GM19351 (cell line): ENCODE results near the gene NBPF3.
"Not testable (repeated sequence)": the region's sequence is repeated elsewhere in the genome, so short reads cannot be mapped to it uniquely, and the experiment has no call there.

Experiments used
- ATAC-seq: cut with Tn5 transposase; IDR thresholded peaks from one replicate; pipeline ENCODE4 v1.9.1; 2021; ENCODE audit warnings: mild to moderate bottlenecking, moderate library complexity; ENCODE audit not compliant: unreplicated experiment

Gene NBPF3

DNA sequence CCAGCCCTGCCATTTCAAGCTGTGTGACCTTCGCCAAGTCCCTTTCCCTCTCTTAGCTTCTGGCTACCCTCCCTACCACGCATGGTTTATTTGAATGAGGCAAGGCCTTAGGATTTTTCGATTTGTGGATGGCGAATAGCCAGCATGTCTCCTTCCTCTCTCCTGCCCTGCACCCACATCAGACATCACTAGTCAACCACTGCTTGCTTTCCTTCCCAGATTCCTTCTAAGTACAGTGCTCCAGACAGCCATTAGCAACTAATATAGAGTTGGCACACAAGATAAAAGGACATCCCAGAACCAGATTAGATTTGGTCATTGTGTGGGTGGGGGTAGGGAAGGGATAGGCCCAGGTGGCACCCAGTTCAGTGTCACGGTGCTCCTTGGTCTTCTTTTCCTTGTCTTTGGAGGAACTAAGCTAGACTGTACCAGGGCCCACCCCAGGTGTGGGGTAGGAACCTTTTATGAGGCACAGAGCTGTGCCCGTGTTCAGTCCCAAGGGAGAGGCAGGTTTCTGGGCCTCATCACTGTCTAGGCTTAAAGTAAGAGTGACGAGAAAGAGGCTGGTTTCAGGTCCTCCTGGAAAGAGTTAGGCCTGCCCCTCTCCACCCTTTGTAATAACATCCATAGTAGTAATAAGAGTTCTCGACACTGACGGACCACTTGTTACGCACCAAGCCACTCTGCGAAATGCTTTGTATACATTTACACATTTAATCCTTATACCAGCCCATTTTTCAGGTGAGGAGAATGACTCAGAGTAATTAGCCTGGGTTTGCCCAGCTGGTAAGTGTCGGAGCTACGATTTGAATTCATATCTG, 77.9 kb downstream of the NBPF3 start:
- no peak for ATAC-seq

DNA sequence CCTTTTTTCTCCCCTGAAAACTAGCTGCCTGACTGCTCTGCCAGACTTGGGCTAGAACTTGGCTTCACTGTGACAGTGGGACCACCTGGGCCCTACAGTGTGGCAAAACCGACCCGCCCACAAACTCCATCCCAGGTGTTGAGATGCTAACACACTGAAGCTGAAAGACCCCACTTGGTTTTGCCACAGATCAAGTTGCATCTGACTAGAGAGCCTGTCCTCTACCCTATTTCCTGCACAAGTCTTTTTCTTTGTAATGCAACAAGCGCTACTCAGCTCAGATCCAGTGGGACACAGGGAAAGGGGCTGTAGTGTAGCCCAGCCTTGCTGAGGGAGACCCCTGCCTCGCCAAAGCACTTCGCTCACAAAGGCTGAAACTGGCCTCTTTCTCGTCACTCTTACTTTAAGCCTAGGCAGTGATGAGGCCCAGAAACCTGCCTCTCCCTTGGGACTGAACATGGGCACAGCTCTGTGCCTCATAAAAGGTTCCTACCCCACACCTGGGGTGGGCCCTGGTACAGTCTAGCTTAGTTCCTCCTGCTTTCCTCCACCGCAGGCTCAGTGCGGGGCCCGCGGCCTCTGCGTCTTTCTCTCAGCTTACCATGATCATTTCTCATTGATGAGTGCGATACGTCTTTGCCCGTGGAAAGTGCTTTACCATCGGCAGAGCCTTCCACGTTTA, 79.0 kb downstream of the NBPF3 start:
- no peak for ATAC-seq

DNA sequence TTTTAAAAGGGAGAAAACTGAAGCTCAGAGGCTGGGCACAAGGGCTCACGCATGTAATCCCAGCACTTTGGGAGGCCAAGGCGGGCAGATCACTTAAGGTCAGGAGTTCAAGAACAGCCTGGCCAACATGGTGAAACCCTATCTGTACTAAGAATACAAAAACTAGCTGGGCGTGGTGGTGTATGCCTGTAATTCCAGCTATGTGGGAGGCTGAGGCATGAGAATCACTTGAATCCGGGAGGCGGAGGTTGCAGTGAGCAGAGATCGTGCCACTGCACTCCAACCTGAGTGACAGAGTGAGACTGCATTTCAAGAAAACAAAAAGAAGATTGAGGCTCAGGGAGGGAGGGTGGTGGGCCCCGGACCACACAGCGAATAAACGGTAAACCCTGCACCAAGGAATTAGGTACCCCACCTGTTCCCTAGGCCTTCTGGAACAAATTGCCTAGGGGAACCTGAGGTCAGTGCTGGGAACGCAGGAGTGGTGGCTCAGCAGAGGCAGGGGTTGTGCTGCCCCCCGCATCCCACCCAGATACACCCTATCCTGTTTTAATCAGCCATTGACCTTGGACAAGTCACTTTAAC, 79.6 kb downstream of the NBPF3 start:
- not testable (repeated sequence) for ATAC-seq

DNA sequence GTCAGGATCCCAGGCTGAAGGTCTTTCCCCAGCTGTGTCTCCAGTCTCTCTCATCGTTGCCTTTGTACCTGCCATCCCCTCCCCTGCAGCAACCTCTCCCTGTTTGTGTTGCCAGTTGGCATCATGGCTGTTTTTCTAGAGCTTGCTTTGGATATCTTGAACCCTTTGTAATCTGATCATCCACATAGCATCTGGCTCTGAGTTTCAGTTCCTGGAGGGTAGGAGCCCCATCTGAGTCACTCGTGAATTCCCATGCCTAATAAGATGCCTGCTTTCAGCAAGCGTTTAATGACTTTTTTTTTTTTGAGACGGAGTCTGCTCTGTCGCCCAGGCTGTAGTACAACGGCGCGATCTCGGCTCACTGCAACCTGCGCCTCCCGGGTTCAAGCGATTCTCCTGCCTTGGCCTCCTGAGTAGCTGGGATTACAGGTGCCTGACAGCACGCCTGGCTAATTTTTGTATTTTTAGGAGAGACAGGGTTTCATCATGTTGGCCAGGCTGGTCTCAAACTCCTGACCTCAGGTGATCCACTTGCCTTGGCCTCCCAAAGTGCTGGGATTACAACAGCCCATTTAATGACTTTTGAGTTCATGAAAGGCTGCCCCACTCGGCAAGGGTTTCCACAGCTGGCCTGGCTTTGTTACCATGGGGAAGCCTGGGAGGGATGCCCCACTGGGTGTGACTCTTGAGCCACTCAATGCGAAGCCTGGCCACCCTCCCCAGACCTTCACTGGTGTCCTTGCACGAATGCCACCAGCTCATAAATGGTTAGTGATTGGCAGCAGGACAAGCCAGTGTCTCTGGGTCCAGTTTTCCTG, 81.2 kb downstream of the NBPF3 start:
- no peak for ATAC-seq

DNA sequence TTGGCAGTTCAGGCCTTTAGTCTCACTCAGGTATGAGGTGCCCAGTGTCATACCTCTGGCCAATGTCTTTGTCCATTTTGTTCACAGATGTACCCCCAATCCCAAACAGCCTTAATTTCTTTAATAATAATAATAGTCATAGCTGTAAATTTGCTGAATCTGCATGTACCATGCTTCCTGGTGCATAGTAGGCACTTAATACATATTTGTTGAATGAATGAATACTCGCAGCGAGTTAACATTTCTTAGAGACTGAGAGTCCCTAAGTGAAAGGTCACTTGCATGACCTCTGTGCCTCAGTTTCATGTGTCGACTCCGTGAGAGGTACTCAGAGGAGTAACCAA, 81.8 kb downstream of the NBPF3 start:
- ATAC-seq: no peak

DNA sequence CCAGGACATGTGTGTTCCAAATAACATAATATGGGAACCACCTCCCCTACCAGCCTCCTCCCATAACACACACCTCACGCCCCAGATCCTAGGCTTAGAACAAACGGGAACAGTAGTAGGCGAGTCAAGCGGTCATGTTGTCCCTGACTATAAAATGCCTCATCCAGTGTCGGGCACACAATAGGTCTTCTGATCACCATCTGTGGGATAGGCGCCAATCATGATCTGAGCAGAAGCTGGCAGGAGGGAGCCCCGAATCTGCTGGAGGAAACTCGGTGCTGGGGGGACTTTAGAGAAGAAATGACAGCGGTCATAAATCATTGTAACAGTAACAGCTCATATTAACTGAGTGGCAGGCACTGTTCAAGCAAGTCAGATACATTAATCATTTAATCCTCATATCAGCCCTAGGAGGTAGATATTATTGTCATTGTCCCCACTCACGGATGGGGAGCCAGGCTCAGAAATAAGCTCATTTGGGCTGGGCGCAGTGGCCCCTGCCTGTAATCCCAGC, 82.6 kb downstream of the NBPF3 start:
- no peak for ATAC-seq

DNA sequence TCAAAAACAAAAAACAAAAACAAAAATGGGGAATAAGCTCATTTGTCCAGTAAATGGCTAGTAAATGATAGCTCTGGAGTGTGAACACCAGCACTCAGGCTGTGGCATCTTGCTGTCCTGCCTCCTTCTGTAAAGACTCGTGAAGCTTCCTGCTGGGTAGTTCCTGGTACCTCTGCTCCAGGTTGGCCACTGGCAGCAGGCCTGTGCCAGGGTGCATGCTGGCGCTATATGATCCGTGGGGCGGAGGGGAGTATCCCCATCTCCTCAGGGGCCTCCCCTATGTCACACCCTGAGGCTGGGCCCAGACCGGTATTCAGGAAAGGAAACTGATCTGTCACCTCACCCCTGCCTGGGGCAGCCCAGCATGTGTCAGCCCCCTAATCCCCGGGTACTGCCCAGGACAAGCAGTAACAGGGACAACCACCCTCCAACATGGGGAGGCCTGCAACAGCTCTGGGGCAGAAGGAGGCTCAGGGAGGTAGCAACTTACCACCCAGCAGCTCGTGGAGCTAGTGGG, 83.4 kb downstream of the NBPF3 start:
- no peak for ATAC-seq

DNA sequence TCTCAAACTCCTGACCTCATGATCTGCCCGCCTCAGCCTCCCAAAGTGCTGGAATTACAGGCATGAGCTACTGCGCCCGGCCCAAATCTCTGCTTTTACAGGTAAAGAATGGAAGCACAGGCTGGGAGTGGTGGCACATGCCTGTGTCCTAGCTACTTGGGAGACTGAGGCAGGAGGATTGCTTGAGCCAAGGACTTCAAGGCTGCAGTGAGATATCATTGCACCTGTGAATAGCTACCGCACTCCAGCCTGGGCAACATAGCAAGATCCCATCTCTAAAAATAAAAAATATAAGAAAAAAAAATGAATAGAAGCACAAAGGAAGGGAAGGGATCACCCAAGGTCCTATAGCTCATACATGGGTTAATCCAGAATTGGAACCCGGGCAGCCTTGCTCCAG, 84.3 kb downstream of the NBPF3 start:
- no peak for ATAC-seq

DNA sequence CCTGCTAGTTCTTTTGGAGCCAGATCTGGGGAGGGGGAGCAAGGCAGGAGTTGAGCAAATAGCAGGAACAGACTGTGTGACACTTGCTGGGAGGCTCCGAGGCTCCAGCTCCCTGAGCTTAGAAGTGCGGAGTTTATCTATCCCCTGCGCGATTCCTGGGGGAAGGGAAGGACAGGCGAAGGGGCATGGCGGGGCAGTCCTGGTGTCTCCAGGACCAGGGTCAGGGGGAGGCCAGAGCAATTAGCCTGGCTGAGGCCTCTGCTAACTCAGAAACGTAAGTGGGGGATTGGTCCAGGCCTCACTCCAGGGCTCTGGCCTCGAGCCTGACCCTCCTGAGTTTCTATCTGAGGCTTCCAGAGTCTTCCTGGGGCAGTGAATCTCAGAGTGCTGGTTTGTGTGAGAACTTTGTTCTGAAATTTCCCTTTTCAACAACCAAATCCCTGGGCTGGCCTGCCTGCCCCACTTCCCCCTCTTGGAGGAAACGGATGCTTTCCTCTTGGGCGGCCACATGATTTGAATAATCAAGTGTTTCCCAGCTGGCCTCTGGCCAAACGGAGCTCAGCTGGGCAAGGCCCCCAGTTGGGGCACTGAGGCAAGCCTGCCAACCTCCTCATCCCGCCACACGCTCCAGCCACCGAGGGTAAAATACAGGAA, 84.9 kb downstream of the NBPF3 start:
- ATAC-seq: no peak

DNA sequence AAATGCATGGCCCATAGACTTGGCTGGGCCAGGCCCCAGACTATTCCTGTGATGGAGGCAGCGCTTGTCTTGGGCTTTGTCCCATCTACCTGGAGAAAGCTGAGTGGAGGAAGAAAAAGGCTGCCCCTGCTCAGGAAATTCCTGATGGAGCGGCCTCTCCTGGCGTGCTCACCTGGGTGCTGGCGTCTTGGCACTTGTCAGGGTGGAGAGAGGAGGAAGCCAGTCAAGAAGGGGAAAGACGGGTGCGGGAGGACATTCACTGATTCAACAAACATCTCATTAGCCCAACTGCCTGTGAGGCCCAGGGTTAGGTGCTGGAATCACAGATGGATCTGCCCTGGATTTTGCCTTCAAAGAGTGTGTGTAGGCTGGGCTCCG, 85.4 kb downstream of the NBPF3 start:
- ATAC-seq: no peak

DNA sequence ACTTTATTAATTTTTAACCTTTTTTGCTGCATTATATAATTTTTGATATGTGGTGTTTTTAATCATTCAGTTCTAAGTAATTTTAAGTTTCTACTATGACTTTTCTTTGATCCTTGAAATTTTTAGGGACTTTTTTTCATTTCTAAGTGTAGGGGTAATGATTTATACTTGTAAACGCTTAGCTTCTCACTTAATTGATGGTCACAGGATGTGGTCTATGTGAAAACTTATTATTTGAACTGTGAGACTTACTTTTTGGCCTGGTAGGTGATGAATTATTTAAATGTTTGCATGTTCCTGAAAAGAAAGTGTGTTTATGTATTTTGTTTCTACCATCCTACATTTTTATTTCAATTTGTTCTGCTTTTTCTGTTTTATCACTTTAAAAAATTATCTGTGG, 86.5 kb downstream of the NBPF3 start:
- no peak for ATAC-seq

DNA sequence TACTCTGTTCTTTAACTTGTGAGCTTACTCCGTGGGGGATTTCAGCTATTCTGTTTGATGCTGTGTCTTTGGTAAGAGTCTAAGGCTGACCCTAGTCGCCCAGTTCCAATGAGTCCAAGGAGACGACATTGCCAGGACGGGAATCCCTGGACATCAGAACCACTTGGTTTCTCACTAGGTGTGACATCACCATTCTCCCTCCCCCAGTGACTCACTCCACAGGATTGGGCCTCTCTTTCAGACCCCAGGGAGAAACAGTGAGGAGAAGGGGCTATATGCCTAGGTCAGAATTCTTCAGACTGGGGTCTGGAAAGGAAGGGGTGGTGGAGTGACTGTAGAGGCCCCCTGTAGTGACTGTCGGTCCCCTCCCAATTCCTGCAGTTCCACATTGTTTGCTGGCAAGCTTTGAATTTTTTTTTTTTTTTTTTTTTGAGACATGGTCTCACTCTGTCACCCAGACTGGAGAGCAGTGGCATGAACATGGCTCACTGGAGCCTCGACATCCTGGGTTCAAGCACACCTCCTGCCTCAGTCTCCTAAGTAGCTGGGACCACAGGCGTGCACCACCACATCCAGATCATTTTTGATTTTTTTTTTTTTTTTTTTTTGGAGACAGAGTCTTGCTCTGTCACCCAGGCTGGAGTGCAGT, 90.6 kb downstream of the NBPF3 start:
- no peak for ATAC-seq

DNA sequence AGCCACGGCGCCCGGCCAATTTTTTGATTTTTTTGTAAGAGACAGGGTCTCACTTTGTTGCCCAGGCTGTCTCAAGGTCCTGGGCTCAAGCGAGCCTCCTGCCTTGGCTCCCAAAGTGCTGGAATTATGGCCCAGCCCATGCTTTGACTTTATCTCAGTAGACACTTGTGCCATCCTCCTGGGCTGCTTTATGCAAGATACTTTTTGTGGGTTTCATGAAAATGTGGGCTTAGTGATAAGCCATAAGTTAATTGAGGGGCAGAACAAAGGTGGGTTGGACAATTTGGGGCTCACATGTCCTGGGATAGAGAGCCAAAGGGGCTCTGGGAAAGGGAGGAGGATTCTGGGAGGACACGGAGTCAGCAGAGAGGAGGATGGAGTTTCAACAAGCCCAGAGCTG, 91.3 kb downstream of the NBPF3 start:
- no peak for ATAC-seq

DNA sequence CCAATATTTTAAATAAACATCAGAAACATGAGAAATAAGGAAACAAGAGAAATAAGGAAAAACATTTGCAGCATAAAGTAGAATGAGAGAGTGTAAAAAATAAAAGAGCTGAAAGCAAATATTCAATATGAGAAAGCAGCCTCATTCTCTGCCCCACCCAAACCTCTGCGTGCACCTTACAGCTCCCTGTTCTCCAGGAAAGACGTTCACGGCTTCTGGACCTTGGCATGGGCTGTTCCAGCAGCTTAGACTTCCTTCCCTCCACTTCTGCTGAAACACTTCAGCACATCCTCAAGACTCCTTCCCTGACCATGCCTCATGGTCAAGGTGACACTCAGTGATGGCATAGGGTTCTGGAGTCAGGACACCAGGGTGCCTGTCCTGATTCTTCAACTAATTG, 92.6 kb downstream of the NBPF3 start:
- no peak for ATAC-seq

DNA sequence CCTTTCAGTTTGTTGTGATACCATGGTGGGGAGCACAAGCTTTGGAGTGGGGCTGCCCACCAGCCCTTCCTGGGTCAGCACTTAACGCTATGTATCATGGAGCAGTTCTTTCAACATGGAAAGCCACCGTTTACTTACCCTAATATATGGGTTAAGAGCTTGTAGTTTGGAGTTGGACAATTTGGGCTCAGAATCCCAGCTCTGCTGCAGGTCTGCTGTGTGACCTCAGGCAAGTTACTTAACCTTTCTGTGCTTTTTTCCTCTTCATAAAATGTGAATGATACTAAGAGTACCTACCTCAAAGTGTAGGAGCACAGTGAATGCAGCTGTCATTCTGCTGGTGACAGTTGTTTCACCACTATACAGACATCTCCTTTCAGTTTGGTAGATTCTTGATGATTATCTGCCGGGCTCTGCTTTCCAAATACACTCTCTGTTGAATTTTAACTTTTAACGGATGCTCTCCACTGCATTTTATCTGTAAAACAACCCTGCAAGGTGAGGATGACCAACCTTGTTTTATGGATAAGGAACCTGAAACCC, 93.1 kb downstream of the NBPF3 start:
- no peak for ATAC-seq

DNA sequence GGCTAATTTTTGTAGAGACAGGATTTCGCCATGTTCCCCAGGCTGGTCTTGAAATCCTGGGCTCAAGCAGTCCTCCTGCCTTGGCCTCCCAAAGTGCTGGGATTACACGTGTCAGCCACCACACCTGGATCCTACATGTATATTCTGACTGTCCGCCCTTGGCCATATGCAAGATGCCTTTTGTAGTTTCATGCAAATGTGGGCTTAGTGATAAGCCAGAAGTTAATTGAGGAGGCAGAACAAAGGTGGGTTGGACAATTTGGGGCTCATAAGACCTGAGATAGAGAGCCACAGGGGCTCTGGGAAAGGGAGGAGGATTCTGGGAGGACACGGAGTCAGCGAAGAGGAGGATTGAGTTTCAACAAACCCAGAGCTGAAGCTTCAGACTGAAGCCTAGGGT, 94.2 kb downstream of the NBPF3 start:
- ATAC-seq: no peak
